ENCODE measurements around the gene NPHP4. TPM values are rescaled to one million over a fixed set of nuclear protein-coding genes. Genes with fewer than 3 reads are reported as not detected.

NPHP4 gene
- total and polyA plus RNA-seq, 4 donors: 1.7 to 5.6 (median 3.5) TPM

- Histone ChIP-seq H3K4me1 (ENCODE audit: control insufficient read depth in 4 of 4, insufficient read depth in 4 of 4, low read length in 3 of 4) (no peaks in the 10 kb centered on the region), H3K4me3 (ENCODE audit: low read depth in 1 of 3, low read length in 3 of 3) (no peak overlapping the region), H3K27me3 (ENCODE audit: control insufficient read depth in 4 of 4, insufficient read depth in 4 of 4, low read length in 3 of 4) (no peaks in the 10 kb centered on the region), H3K9ac (ENCODE audit: low read depth in 1 of 2, low read length in 2 of 2) (no peak overlapping the region), H3K36me3 (ENCODE audit: control insufficient read depth in 4 of 4, insufficient read depth in 3 of 4, low read depth in 1 of 4, low read length in 3 of 4) (no peaks in the 10 kb centered on the region), H3K27ac (ENCODE audit: low read depth in 1 of 2, low read length in 2 of 2) (no peak overlapping the region), H3K9me3 (ENCODE audit: control insufficient read depth in 4 of 4, low read length in 3 of 4) (no peaks in the 10 kb centered on the region)
- TF ChIP-seq, protein P1, sequence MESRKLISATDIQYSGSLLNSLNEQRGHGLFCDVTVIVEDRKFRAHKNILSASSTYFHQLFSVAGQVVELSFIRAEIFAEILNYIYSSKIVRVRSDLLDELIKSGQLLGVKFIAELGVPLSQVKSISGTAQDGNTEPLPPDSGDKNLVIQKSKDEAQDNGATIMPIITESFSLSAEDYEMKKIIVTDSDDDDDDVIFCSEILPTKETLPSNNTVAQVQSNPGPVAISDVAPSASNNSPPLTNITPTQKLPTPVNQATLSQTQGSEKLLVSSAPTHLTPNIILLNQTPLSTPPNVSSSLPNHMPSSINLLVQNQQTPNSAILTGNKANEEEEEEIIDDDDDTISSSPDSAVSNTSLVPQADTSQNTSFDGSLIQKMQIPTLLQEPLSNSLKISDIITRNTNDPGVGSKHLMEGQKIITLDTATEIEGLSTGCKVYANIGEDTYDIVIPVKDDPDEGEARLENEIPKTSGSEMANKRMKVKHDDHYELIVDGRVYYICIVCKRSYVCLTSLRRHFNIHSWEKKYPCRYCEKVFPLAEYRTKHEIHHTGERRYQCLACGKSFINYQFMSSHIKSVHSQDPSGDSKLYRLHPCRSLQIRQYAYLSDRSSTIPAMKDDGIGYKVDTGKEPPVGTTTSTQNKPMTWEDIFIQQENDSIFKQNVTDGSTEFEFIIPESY (IDR thresholded peaks at IDR 0.05): no peak
- TF ChIP-seq RAD21 (IDR thresholded peaks at IDR 0.05) (no peak), GABPA (IDR thresholded peaks at IDR 0.05 in 1 of 2, conservative IDR thresholded peaks at IDR 0.05 in 1 of 2) (no peak), TAF1 (conservative IDR thresholded peaks at IDR 0.05) (no peak), JUND (IDR thresholded peaks at IDR 0.05) (no peak), NR2F2 (IDR thresholded peaks at IDR 0.05) (no peak), SP1 (IDR thresholded peaks at IDR 0.05) (no peak), REST (IDR thresholded peaks at IDR 0.05) (no peak), FOXA2 (IDR thresholded peaks at IDR 0.05) (no peak)
- TF ChIP-seq, protein P2, sequence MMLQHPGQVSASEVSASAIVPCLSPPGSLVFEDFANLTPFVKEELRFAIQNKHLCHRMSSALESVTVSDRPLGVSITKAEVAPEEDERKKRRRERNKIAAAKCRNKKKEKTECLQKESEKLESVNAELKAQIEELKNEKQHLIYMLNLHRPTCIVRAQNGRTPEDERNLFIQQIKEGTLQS (IDR thresholded peaks at IDR 0.05): no peak
- WGBS: 96% methylated on average over 11 of the region's 11 CpGs
- no peak for DNase-seq (ENCODE audit: low spot score)
These were observed 24.0 kb downstream of the NPHP4 start for GRCh38 chr1:5968161-5968736.

GRCh38 chr1:5967351-5968160 lies 24.7 kb downstream of the NPHP4 start:
- no peak overlapping the region for H3K4me3 ChIP-seq (ENCODE audit: low read depth in 1 of 3, low read length in 3 of 3)
- no peak overlapping the region for H3K27ac ChIP-seq (ENCODE audit: low read depth in 1 of 2, low read length in 2 of 2)
- H3K9ac ChIP-seq (ENCODE audit: low read depth in 1 of 2, low read length in 2 of 2): no peak overlapping the region
- 92% methylated on average over 23 of the region's 23 CpGs for WGBS
- H3K27me3 ChIP-seq (ENCODE audit: control insufficient read depth in 4 of 4, insufficient read depth in 4 of 4, low read length in 3 of 4): no peaks in the 10 kb centered on the region
- H3K36me3 ChIP-seq (ENCODE audit: control insufficient read depth in 4 of 4, insufficient read depth in 3 of 4, low read depth in 1 of 4, low read length in 3 of 4): no peaks in the 10 kb centered on the region
- DNase-seq (ENCODE audit: low spot score): no peak
- H3K4me1 ChIP-seq (ENCODE audit: control insufficient read depth in 4 of 4, insufficient read depth in 4 of 4, low read length in 3 of 4): no peaks in the 10 kb centered on the region
- no peak for TF ChIP-seq RAD21 (IDR thresholded peaks at IDR 0.05)
- TF ChIP-seq GABPA (IDR thresholded peaks at IDR 0.05 in 1 of 2, conservative IDR thresholded peaks at IDR 0.05 in 1 of 2): no peak
- TF ChIP-seq TAF1 (conservative IDR thresholded peaks at IDR 0.05): no peak
- no peak for TF ChIP-seq YY1 (IDR thresholded peaks at IDR 0.05)
- TF ChIP-seq, protein P3, sequence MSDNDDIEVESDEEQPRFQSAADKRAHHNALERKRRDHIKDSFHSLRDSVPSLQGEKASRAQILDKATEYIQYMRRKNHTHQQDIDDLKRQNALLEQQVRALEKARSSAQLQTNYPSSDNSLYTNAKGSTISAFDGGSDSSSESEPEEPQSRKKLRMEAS (IDR thresholded peaks at IDR 0.05): no peak
- no peak for TF ChIP-seq FOXA2 (IDR thresholded peaks at IDR 0.05)
- no peak for TF ChIP-seq JUND (IDR thresholded peaks at IDR 0.05)
- no peak for TF ChIP-seq SP1 (IDR thresholded peaks at IDR 0.05)
- TF ChIP-seq HNF4A (conservative IDR thresholded peaks at IDR 0.05): no peak
- TF ChIP-seq, protein P2 (IDR thresholded peaks at IDR 0.05): no peak
- TF ChIP-seq, protein P1 (IDR thresholded peaks at IDR 0.05): no peak
- TF ChIP-seq NR2F2 (IDR thresholded peaks at IDR 0.05): no peak
- no peak for TF ChIP-seq RXRA (IDR thresholded peaks at IDR 0.05)
- TF ChIP-seq REST (IDR thresholded peaks at IDR 0.05): no peak
- H3K9me3 ChIP-seq (ENCODE audit: control insufficient read depth in 4 of 4, low read length in 3 of 4): no peaks in the 10 kb centered on the region

Measured in liver (tissue), 9 donors.